Omental fat pad (tissue), 4 donors: Measurements from ENCODE around the gene ARHGAP15. TPM values are rescaled to one million over a fixed set of nuclear protein-coding genes. Genes with fewer than 3 reads are reported as not detected.

ENCODE experiments used
- ATAC-seq: fragments of 150-250 bp; one replicate; pipeline ENCODE4 v1.9.1; 2016; ENCODE audit warnings: mild to moderate bottlenecking, moderate library complexity; ENCODE audit not compliant: low FRiP score
- DNase-seq: peaks from one replicate; pipeline ENCODE4 v3.0.0-alpha.2; 2019; ENCODE audit warnings: low spot score
- CTCF ChIP-seq, 3 donors: fragments of 450-650 bp; IDR thresholded peaks; one replicate each; pipeline ENCODE4 v1.5.1; 2016 to 2017; ENCODE audit warnings: antibody characterized with exemption in 3 of 3, mild to moderate bottlenecking in 3 of 3, moderate library complexity in 2 of 3
- total RNA-seq, 4 donors: library from RNA; depleted of rRNA; stranded (reverse); fragments of >200 nt; gene quantifications; one replicate each; pipeline ENCODE4 v1.1.0, GENCODE V29; 2016

The ARHGAP15 gene
- total RNA-seq, 4 donors from 2014 or later, result 12.2 to 27.6 (median 20.7) TPM

GRCh38 chr2:143230506-143231253, 101.5 kb downstream of the ARHGAP15 start:
- DNase-seq (no peak), ATAC-seq (no peak)
- no peak for TF ChIP-seq CTCF (IDR thresholded peaks at IDR 0.05)

- TF ChIP-seq CTCF (IDR thresholded peaks at IDR 0.05), result no peak
- no peak for DNase-seq
- no peak for ATAC-seq
These were observed 102.0 kb downstream of the ARHGAP15 start for GRCh38 chr2:143231254-143231645.

GRCh38 chr2:143237146-143237777, 108.0 kb downstream of the ARHGAP15 start:
- DNase-seq (no peak), ATAC-seq (no peak)
- no peak for TF ChIP-seq CTCF (IDR thresholded peaks at IDR 0.05)

- ATAC-seq (no peak), DNase-seq (no peak)
- no peak for TF ChIP-seq CTCF (IDR thresholded peaks at IDR 0.05)
These were observed 112.3 kb downstream of the ARHGAP15 start for GRCh38 chr2:143241403-143242088.

- no peak for TF ChIP-seq CTCF (IDR thresholded peaks at IDR 0.05)
- DNase-seq (no peak), ATAC-seq (no peak)
These were observed 117.0 kb downstream of the ARHGAP15 start for GRCh38 chr2:143246246-143246645.

GRCh38 chr2:143246815-143247744, 117.9 kb downstream of the ARHGAP15 start:
- no peak for TF ChIP-seq CTCF (IDR thresholded peaks at IDR 0.05)
- ATAC-seq (no peak), DNase-seq (no peak)
